Esophagus (tissue), 2 donors: ENCODE data around the gene GALNS. TPM values are rescaled to one million over a fixed set of nuclear protein-coding genes. Genes with fewer than 3 reads are reported as not detected.

ENCODE experiments used
- H3K27ac ChIP-seq, 2 donors: one replicate each; pipeline ENCODE4 v1.5.1; 2013; ENCODE audit warnings: low read depth in 2 of 2, mild to moderate bottlenecking in 2 of 2, inconsistent platforms in 1 of 2, low read length in 1 of 2, moderate library complexity in 1 of 2
- H3K27me3 ChIP-seq, 2 donors: one replicate each; pipeline ENCODE4 v1.6.1; 2013; ENCODE audit warnings: low read length in 2 of 2, control low read depth in 1 of 2, mild to moderate bottlenecking in 1 of 2; ENCODE audit not compliant: insufficient read depth in 2 of 2, control insufficient read depth in 1 of 2
- H3K36me3 ChIP-seq, 2 donors: one replicate each; pipeline ENCODE4 v1.6.1; 2013; ENCODE audit warnings: low read length in 1 of 2; ENCODE audit not compliant: control insufficient read depth in 2 of 2, insufficient read depth in 2 of 2
- H3K4me1 ChIP-seq, 2 donors: one replicate each; pipeline ENCODE4 v1.6.1; 2013; ENCODE audit warnings: low read length in 1 of 2; ENCODE audit not compliant: control insufficient read depth in 2 of 2, insufficient read depth in 2 of 2
- H3K4me3 ChIP-seq, 2 donors: one replicate each; pipeline ENCODE4 v1.5.1; 2013; ENCODE audit warnings: low read length in 2 of 2, mild to moderate bottlenecking in 2 of 2, low read depth in 1 of 2, moderate library complexity in 1 of 2
- H3K9me3 ChIP-seq, 2 donors: one replicate each; pipeline ENCODE4 v1.6.1; 2013; ENCODE audit warnings: mild to moderate bottlenecking in 2 of 2, low read depth in 1 of 2, low read length in 1 of 2, moderate library complexity in 1 of 2; ENCODE audit not compliant: control insufficient read depth in 2 of 2, insufficient read depth in 1 of 2
- WGBS, 2 donors: extraction: QIAGEN DNeasy Blood & Tissue Kit; methylation state at CpG; one replicate each; pipeline ENCODE4 v1.1.7; 2013; 5-methylcytosine and 5-hydroxymethylcytosine counted together
- polyA plus RNA-seq, 2 donors: library from polyadenylated mRNA; stranded (reverse); fragments of 200-250 nt; gene quantifications; one replicate each; pipeline ENCODE4 v1.2.3, GENCODE V29; 2013
- donor health status: healthy with polysubstance abuse.
- donor health status: Bipolar disorder and iron deficiency.

GALNS gene
- polyA plus RNA-seq, 2 donors, result 10.7 to 20.4 TPM

- WGBS, 2 donors, result 95 to 97% methylated on average over 16 to 20 of the region's 20 CpGs
- H3K4me3 ChIP-seq, result no peak overlapping the region
- no peak overlapping the region for H3K27ac ChIP-seq
- peaks cover 0 to 8% of the 10 kb centered on the region in 2 donors for H3K36me3 ChIP-seq
- H3K9me3 ChIP-seq, result peaks cover 0 to 5% of the 10 kb centered on the region in 2 donors
- peaks cover 0 to 32% of the 10 kb centered on the region in 2 donors for H3K4me1 ChIP-seq
- H3K27me3 ChIP-seq, result no peaks in the 10 kb centered on the region
Observed at GRCh38 chr16:88878356-88878755, 21.6 kb upstream of the GALNS start.

GRCh38 chr16:88877564-88878289 is 21.0 kb upstream of the GALNS start:
- H3K27ac ChIP-seq, result no peak overlapping the region
- H3K27me3 ChIP-seq, result no peaks in the 10 kb centered on the region
- peaks cover 0 to 5% of the 10 kb centered on the region in 2 donors for H3K9me3 ChIP-seq
- 81 to 85% methylated on average over 20 of the region's 20 CpGs for WGBS, 2 donors
- H3K4me1 ChIP-seq, result peaks cover 0 to 28% of the 10 kb centered on the region in 2 donors
- H3K36me3 ChIP-seq, result peaks cover 0 to 8% of the 10 kb centered on the region in 2 donors
- no peak overlapping the region for H3K4me3 ChIP-seq

GRCh38 chr16:88876942-88877526 is 20.3 kb upstream of the GALNS start:
- WGBS, 2 donors, result 76 to 82% methylated on average over 26 to 33 of the region's 33 CpGs
- Histone ChIP-seq H3K9me3 (no peaks in the 10 kb centered on the region), H3K27me3 (no peaks in the 10 kb centered on the region), H3K4me1 (peaks cover 0 to 21% of the 10 kb centered on the region in 2 donors), H3K27ac (no peak overlapping the region), H3K4me3 (no peak overlapping the region), H3K36me3 (peaks cover 0 to 6% of the 10 kb centered on the region in 2 donors)

- Histone ChIP-seq H3K36me3 (peaks cover 0 to 6% of the 10 kb centered on the region in 2 donors), H3K4me3 (no peak overlapping the region), H3K27me3 (no peaks in the 10 kb centered on the region), H3K4me1 (peaks cover 0 to 14% of the 10 kb centered on the region in 2 donors), H3K9me3 (no peaks in the 10 kb centered on the region), H3K27ac (no peak overlapping the region)
- 94% methylated on average over 22 of the region's 22 CpGs for WGBS, 2 donors
Observed at GRCh38 chr16:88875703-88876234, 19.0 kb upstream of the GALNS start.

- no peaks in the 10 kb centered on the region for H3K27me3 ChIP-seq
- peaks cover 0 to 11% of the 10 kb centered on the region in 2 donors for H3K4me1 ChIP-seq
- 92% methylated on average over 34 of the region's 34 CpGs for WGBS, 2 donors
- H3K27ac ChIP-seq, result no peak overlapping the region
- H3K4me3 ChIP-seq, result no peak overlapping the region
- H3K9me3 ChIP-seq, result no peaks in the 10 kb centered on the region
- H3K36me3 ChIP-seq, result peaks cover 0 to 6% of the 10 kb centered on the region in 2 donors
Observed at GRCh38 chr16:88874938-88875599, 18.3 kb upstream of the GALNS start.

- Histone ChIP-seq H3K4me1 (no peaks in the 10 kb centered on the region), H3K27ac (no peak overlapping the region), H3K27me3 (no peaks in the 10 kb centered on the region), H3K36me3 (no peaks in the 10 kb centered on the region), H3K9me3 (no peaks in the 10 kb centered on the region), H3K4me3 (no peak overlapping the region)
- WGBS, 2 donors, result 73 to 75% methylated on average over 25 of the region's 25 CpGs
Observed at GRCh38 chr16:88872650-88873331, 16.0 kb upstream of the GALNS start.

GRCh38 chr16:88871730-88872416 is 15.1 kb upstream of the GALNS start:
- WGBS, 2 donors, result 68 to 73% methylated on average over 18 to 21 of the region's 21 CpGs
- Histone ChIP-seq H3K4me1 (no peaks in the 10 kb centered on the region), H3K9me3 (no peaks in the 10 kb centered on the region), H3K27ac (no peak overlapping the region), H3K27me3 (no peaks in the 10 kb centered on the region), H3K4me3 (no peak overlapping the region), H3K36me3 (no peaks in the 10 kb centered on the region)

- Histone ChIP-seq H3K4me1 (no peaks in the 10 kb centered on the region), H3K36me3 (no peaks in the 10 kb centered on the region), H3K27ac (no peak overlapping the region), H3K4me3 (no peak overlapping the region), H3K27me3 (no peaks in the 10 kb centered on the region), H3K9me3 (no peaks in the 10 kb centered on the region)
- WGBS, 2 donors, result 16 to 47% methylated on average over 8 of the region's 8 CpGs
Observed at GRCh38 chr16:88871349-88871702, 14.6 kb upstream of the GALNS start.
